OCI-LY1 (cell line): ENCODE results near the gene B3GNT3.

Experiments
- H2AFZ ChIP-seq: fragments of 200-600 bp; sonication (generic), shearing (Covaris generic); 2 replicates; pipeline ENCODE4 v1.6.0; 2014; ENCODE audit warnings: antibody characterized with exemption, mild to moderate bottlenecking, low read length
- H3F3A ChIP-seq: fragments of 200-600 bp; sonication (generic), shearing (Covaris generic); 2 replicates; pipeline ENCODE4 v1.6.0; 2014; ENCODE audit warnings: mild to moderate bottlenecking, antibody characterized with exemption, low read length, moderate library complexity; ENCODE audit not compliant: insufficient read depth
- H3K27ac ChIP-seq: fragments of 200-600 bp; sonication (generic); 2 replicates; pipeline ENCODE4 v1.5.1; 2014; ENCODE audit warnings: low read length, mixed run types, mild to moderate bottlenecking, low read depth; ENCODE audit not compliant: poor library complexity, severe bottlenecking
- H3K27me3 ChIP-seq: fragments of 200-600 bp; sonication (generic); 2 replicates; pipeline ENCODE4 v1.6.0; 2014; ENCODE audit warnings: antibody characterized with exemption, mild to moderate bottlenecking, low read length, moderate library complexity; ENCODE audit not compliant: insufficient read depth
- H3K36me3 ChIP-seq: fragments of 200-600 bp; sonication (generic); 2 replicates; pipeline ENCODE4 v1.6.1; 2014; ENCODE audit warnings: mild to moderate bottlenecking, antibody characterized with exemption, low read length, moderate library complexity, mixed read lengths; ENCODE audit not compliant: insufficient read depth
- H3K4me1 ChIP-seq: fragments of 200-600 bp; sonication (generic); 2 replicates; pipeline ENCODE4 v1.5.1; 2014; ENCODE audit warnings: mild to moderate bottlenecking, low read length, moderate library complexity; ENCODE audit not compliant: insufficient read depth, severe bottlenecking
- H3K4me2 ChIP-seq: fragments of 200-600 bp; sonication (generic), shearing (Covaris generic); 2 replicates; pipeline ENCODE4 v1.6.1; 2014; ENCODE audit warnings: low read length
- H3K4me3 ChIP-seq: fragments of 200-600 bp; sonication (generic); 2 replicates; pipeline ENCODE4 v1.5.1; 2014; ENCODE audit warnings: low read length, low read depth, mild to moderate bottlenecking, mixed read lengths; ENCODE audit not compliant: poor library complexity, severe bottlenecking
- H3K79me2 ChIP-seq: fragments of 200-600 bp; shearing (Covaris generic); 2 replicates; pipeline ENCODE4 v1.6.1; 2016; ENCODE audit warnings: mixed run types, low read length, mixed read lengths; ENCODE audit not compliant: insufficient read depth
- H3K9ac ChIP-seq: fragments of 200-600 bp; sonication (generic), shearing (Covaris generic); 2 replicates; pipeline ENCODE4 v1.6.1; 2014; ENCODE audit warnings: mild to moderate bottlenecking, low read length, mixed read lengths
- H3K9me2 ChIP-seq: fragments of 200-600 bp; sonication (generic), shearing (Covaris generic); 2 replicates; pipeline ENCODE4 v1.6.1; 2014; ENCODE audit warnings: low read depth, mild to moderate bottlenecking, low read length, mixed read lengths
- H3K9me3 ChIP-seq: fragments of 200-600 bp; shearing (Covaris generic); 2 replicates; pipeline ENCODE4 v1.6.1; 2014; ENCODE audit warnings: low read length, mixed read lengths
- H4K20me1 ChIP-seq: fragments of 200-600 bp; sonication (generic), shearing (Covaris generic); 2 replicates; pipeline ENCODE4 v1.6.0; 2016; ENCODE audit warnings: mild to moderate bottlenecking, low read length; ENCODE audit not compliant: insufficient read depth
- EZH2 ChIP-seq: fragments of 200-600 bp; sonication (generic), shearing (Covaris generic); IDR thresholded peaks from 2 replicates; pipeline ENCODE4 v1.8.0; 2017; ENCODE audit warnings: borderline replicate concordance, mixed run types, mild to moderate bottlenecking, antibody characterized with exemption, low read length, moderate library complexity, mixed read lengths
- TF ChIP-seq, protein P1 (sequence below): fragments of 200-600 bp; sonication (generic), shearing (Covaris generic); IDR thresholded peaks from 2 replicates; pipeline ENCODE4 v1.5.1; 2017; ENCODE audit warnings: mild to moderate bottlenecking, antibody characterized with exemption, low read length, moderate library complexity, mixed read lengths

B3GNT3 gene

DNA sequence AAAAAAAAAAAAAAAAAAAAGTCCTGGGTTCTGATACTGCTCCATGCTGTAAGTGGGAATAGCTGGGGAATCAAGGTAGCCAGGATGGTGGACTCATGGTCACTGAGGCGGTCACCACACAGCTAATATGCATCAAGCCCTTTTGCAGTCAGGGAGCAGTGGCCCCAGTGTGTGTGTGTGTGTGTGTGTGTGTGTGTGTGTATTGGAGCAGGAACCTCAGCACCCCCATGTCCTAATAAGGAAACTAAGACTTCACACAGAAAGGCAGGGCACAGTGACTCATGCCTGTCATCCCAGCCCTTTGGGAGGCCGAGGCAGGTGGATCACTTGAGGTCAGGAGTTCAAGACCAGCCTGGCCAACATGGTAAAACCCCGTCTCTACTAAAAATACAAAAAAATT lies 12.0 kb downstream of the B3GNT3 start:
- Histone ChIP-seq H3K27me3 (no peaks in the 10 kb centered on the region; the same call in 1 of the 2 replicates), H4K20me1 (no peaks in the 10 kb centered on the region), H3K9ac (no peak overlapping the region), H3K9me2 (no peaks in the 10 kb centered on the region), H2AFZ (no peak overlapping the region), H3K27ac (no peak overlapping the region), H3K36me3 (no peaks in the 10 kb centered on the region), H3K4me1 (no peaks in the 10 kb centered on the region), H3K9me3 (no peaks in the 10 kb centered on the region), H3K4me2 (no peak overlapping the region), H3F3A (no peaks in the 10 kb centered on the region), H3K79me2 (no peaks in the 10 kb centered on the region), H3K4me3 (no peak overlapping the region)
- no peak for TF ChIP-seq EZH2
- TF ChIP-seq, protein P1, sequence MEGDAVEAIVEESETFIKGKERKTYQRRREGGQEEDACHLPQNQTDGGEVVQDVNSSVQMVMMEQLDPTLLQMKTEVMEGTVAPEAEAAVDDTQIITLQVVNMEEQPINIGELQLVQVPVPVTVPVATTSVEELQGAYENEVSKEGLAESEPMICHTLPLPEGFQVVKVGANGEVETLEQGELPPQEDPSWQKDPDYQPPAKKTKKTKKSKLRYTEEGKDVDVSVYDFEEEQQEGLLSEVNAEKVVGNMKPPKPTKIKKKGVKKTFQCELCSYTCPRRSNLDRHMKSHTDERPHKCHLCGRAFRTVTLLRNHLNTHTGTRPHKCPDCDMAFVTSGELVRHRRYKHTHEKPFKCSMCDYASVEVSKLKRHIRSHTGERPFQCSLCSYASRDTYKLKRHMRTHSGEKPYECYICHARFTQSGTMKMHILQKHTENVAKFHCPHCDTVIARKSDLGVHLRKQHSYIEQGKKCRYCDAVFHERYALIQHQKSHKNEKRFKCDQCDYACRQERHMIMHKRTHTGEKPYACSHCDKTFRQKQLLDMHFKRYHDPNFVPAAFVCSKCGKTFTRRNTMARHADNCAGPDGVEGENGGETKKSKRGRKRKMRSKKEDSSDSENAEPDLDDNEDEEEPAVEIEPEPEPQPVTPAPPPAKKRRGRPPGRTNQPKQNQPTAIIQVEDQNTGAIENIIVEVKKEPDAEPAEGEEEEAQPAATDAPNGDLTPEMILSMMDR, result no peak

DNA sequence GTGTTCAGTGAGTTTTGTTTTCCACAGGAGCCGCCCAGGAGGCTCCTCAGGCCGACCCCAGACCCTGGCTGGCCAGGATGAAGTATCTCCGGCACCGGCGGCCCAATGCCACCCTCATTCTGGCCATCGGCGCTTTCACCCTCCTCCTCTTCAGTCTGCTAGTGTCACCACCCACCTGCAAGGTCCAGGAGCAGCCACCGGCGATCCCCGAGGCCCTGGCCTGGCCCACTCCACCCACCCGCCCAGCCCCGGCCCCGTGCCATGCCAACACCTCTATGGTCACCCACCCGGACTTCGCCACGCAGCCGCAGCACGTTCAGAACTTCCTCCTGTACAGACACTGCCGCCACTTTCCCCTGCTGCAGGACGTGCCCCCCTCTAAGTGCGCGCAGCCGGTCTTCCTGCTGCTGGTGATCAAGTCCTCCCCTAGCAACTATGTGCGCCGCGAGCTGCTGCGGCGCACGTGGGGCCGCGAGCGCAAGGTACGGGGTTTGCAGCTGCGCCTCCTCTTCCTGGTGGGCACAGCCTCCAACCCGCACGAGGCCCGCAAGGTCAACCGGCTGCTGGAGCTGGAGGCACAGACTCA lies 12.9 kb downstream of the B3GNT3 start:
- TF ChIP-seq EZH2, result no peak
- TF ChIP-seq, protein P1, result no peak
- Histone ChIP-seq H3K36me3 (no peaks in the 10 kb centered on the region), H4K20me1 (no peaks in the 10 kb centered on the region), H2AFZ (no peak overlapping the region), H3K4me1 (no peaks in the 10 kb centered on the region), H3K4me3 (no peak overlapping the region), H3K9me3 (no peaks in the 10 kb centered on the region), H3K27me3 (no peaks in the 10 kb centered on the region; the same call in 1 of the 2 replicates), H3K79me2 (no peaks in the 10 kb centered on the region), H3K9me2 (no peaks in the 10 kb centered on the region), H3K27ac (no peak overlapping the region), H3K9ac (no peak overlapping the region), H3K4me2 (no peak overlapping the region), H3F3A (no peaks in the 10 kb centered on the region)

DNA sequence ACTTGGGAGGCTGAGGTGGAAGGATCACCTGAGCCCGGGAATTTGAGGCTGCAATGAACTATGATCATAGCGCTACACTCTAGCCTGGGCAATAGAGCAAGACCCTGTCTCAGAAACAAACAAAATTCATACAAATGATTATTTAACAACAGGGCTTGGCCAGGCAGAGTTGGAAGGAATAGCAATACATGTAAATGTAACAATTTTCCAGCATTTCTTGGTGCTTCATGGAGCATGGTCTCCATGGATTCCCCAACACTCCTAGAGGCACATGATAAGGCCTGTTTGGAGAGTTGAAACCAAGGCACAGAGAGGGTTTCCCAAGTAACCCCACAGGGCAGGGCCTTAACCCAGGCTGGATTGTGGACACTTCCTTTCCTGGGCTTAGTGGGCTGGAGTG lies 16.2 kb downstream of the B3GNT3 start:
- TF ChIP-seq, protein P1, result no peak
- no peak for TF ChIP-seq EZH2

More for the DNA sequence above, 16.2 kb downstream of the B3GNT3 start:
- Histone ChIP-seq H4K20me1 (no peaks in the 10 kb centered on the region), H3K27me3 (peaks cover under 1% of the 10 kb centered on the region; the same call in 1 of the 2 replicates), H3K4me2 (no peak overlapping the region), H3K79me2 (no peaks in the 10 kb centered on the region), H2AFZ (no peak overlapping the region), H3K36me3 (no peaks in the 10 kb centered on the region), H3K4me1 (no peaks in the 10 kb centered on the region), H3F3A (no peaks in the 10 kb centered on the region), H3K9me2 (no peaks in the 10 kb centered on the region), H3K27ac (no peak overlapping the region), H3K9me3 (no peaks in the 10 kb centered on the region), H3K9ac (no peak overlapping the region), H3K4me3 (no peak overlapping the region)
